Cardiac fibroblast (primary cell): ENCODE results near the gene SAV1.
A peak's percentile ranks its signal among the peaks of the same experiment; 100 is the strongest.
"Not testable (repeated sequence)": the region's sequence is repeated elsewhere in the genome, so short reads cannot be mapped to it uniquely, and the experiment has no call there.

Experiments
- DNase-seq, 2 donors: peaks; one replicate each; pipeline versions ENCODE4 v3.0.0 to v3.0.0-alpha.2; 2010; ENCODE audit warnings: low read depth in 2 of 2
- H3K4me3 ChIP-seq, 2 donors: replicated peaks in 1 of 2; 1 replicate in 1 of 2; 2 replicates in 1 of 2; pipeline ENCODE4 v1.5.1; 2011; ENCODE audit warnings: low read depth in 2 of 2, low read length in 2 of 2, mild to moderate bottlenecking in 2 of 2, moderate library complexity in 1 of 2
- CTCF ChIP-seq: IDR thresholded peaks from one replicate; pipeline ENCODE4 v1.5.1; 2011; ENCODE audit warnings: low read depth, mild to moderate bottlenecking, low read length, inconsistent platforms

The SAV1 gene

GRCh38 chr14:50697659-50698290 is 29.7 kb upstream of the SAV1 start:
- no peak for TF ChIP-seq CTCF
- no peak overlapping the region for H3K4me3 ChIP-seq
- no peak for DNase-seq

GRCh38 chr14:50694260-50694659 is 26.2 kb upstream of the SAV1 start:
- not testable (repeated sequence) for DNase-seq, H3K4me3 ChIP-seq

- TF ChIP-seq CTCF, result no peak
- DNase-seq, result no peak
- no peak overlapping the region for H3K4me3 ChIP-seq
Measured at GRCh38 chr14:50688875-50689274, 20.8 kb upstream of the SAV1 start.

GRCh38 chr14:50679674-50680073 is 11.6 kb upstream of the SAV1 start:
- H3K4me3 ChIP-seq, result no peak overlapping the region
- no peak for DNase-seq
- no peak for TF ChIP-seq CTCF

- no peak overlapping the region for H3K4me3 ChIP-seq
- no peak for TF ChIP-seq CTCF
- DNase-seq, result no peak
Measured at GRCh38 chr14:50678163-50678562, 10.1 kb upstream of the SAV1 start.

GRCh38 chr14:50677527-50678063 is 9.5 kb upstream of the SAV1 start:
- no peak overlapping the region for H3K4me3 ChIP-seq
- no peak for TF ChIP-seq CTCF
- DNase-seq, result peak; percentile 41 to 78

GRCh38 chr14:50676814-50677516 is 8.9 kb upstream of the SAV1 start:
- no peak for TF ChIP-seq CTCF
- DNase-seq, result no peak
- no peak overlapping the region for H3K4me3 ChIP-seq
